ENCODE data around the gene ZNF319. TPM values are rescaled to one million over a fixed set of nuclear protein-coding genes. Genes with fewer than 3 reads are reported as not detected.

Gene ZNF319
- total and polyA plus RNA-seq, 2 of the 13 experiments (the other 11 are each of a cell fraction or from before 2014, with no cell fraction given), result 2.4 to 3.6 TPM

- TF ChIP-seq, protein P1, sequence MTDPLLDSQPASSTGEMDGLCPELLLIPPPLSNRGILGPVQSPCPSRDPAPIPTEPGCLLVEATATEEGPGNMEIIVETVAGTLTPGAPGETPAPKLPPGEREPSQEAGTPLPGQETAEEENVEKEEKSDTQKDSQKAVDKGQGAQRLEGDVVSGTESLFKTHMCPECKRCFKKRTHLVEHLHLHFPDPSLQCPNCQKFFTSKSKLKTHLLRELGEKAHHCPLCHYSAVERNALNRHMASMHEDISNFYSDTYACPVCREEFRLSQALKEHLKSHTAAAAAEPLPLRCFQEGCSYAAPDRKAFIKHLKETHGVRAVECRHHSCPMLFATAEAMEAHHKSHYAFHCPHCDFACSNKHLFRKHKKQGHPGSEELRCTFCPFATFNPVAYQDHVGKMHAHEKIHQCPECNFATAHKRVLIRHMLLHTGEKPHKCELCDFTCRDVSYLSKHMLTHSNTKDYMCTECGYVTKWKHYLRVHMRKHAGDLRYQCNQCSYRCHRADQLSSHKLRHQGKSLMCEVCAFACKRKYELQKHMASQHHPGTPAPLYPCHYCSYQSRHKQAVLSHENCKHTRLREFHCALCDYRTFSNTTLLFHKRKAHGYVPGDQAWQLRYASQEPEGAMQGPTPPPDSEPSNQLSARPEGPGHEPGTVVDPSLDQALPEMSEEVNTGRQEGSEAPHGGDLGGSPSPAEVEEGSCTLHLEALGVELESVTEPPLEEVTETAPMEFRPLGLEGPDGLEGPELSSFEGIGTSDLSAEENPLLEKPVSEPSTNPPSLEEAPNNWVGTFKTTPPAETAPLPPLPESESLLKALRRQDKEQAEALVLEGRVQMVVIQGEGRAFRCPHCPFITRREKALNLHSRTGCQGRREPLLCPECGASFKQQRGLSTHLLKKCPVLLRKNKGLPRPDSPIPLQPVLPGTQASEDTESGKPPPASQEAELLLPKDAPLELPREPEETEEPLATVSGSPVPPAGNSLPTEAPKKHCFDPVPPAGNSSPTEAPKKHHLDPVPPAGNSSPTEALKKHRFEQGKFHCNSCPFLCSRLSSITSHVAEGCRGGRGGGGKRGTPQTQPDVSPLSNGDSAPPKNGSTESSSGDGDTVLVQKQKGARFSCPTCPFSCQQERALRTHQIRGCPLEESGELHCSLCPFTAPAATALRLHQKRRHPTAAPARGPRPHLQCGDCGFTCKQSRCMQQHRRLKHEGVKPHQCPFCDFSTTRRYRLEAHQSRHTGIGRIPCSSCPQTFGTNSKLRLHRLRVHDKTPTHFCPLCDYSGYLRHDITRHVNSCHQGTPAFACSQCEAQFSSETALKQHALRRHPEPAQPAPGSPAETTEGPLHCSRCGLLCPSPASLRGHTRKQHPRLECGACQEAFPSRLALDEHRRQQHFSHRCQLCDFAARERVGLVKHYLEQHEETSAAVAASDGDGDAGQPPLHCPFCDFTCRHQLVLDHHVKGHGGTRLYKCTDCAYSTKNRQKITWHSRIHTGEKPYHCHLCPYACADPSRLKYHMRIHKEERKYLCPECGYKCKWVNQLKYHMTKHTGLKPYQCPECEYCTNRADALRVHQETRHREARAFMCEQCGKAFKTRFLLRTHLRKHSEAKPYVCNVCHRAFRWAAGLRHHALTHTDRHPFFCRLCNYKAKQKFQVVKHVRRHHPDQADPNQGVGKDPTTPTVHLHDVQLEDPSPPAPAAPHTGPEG (CRISPR knock-in tag; IDR thresholded peaks at IDR 0.05), result no peak
- TF ChIP-seq ATF5 (CRISPR knock-in tag; IDR thresholded peaks at IDR 0.05; ENCODE audit: low read depth) (no peak), ZNF841 (CRISPR knock-in tag; IDR thresholded peaks at IDR 0.05; ENCODE audit: borderline replicate concordance) (no peak), TMF1 (CRISPR knock-in tag; IDR thresholded peaks at IDR 0.05; ENCODE audit: low read depth) (no peak), TIGD3 (CRISPR knock-in tag; IDR thresholded peaks at IDR 0.05; ENCODE audit: borderline replicate concordance) (no peak), ZNF510 (CRISPR knock-in tag; IDR thresholded peaks at IDR 0.05; ENCODE audit: low read depth) (no peak), ZNF720 (CRISPR knock-in tag; IDR thresholded peaks at IDR 0.05) (no peak), MBD4 (IDR thresholded peaks at IDR 0.05; ENCODE audit: borderline replicate concordance, low read length) (no peak), GPBP1L1 (CRISPR knock-in tag; IDR thresholded peaks at IDR 0.05) (no peak), FOXK1 (CRISPR knock-in tag; IDR thresholded peaks at IDR 0.05; ENCODE audit: borderline replicate concordance, low read depth) (no peak), MTA3 (CRISPR knock-in tag; IDR thresholded peaks at IDR 0.05) (no peak), XRCC5 (optimal IDR thresholded peaks at IDR 0.05; ENCODE audit: low read length) (no peak), ZBTB43 (CRISPR knock-in tag; conservative IDR thresholded peaks at IDR 0.05) (no peak)
- TF ChIP-seq, protein P2, sequence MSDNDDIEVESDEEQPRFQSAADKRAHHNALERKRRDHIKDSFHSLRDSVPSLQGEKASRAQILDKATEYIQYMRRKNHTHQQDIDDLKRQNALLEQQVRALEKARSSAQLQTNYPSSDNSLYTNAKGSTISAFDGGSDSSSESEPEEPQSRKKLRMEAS (IDR thresholded peaks at IDR 0.05), result no peak; the same call in 1 of the 2 replicates
- TF ChIP-seq, protein P3, sequence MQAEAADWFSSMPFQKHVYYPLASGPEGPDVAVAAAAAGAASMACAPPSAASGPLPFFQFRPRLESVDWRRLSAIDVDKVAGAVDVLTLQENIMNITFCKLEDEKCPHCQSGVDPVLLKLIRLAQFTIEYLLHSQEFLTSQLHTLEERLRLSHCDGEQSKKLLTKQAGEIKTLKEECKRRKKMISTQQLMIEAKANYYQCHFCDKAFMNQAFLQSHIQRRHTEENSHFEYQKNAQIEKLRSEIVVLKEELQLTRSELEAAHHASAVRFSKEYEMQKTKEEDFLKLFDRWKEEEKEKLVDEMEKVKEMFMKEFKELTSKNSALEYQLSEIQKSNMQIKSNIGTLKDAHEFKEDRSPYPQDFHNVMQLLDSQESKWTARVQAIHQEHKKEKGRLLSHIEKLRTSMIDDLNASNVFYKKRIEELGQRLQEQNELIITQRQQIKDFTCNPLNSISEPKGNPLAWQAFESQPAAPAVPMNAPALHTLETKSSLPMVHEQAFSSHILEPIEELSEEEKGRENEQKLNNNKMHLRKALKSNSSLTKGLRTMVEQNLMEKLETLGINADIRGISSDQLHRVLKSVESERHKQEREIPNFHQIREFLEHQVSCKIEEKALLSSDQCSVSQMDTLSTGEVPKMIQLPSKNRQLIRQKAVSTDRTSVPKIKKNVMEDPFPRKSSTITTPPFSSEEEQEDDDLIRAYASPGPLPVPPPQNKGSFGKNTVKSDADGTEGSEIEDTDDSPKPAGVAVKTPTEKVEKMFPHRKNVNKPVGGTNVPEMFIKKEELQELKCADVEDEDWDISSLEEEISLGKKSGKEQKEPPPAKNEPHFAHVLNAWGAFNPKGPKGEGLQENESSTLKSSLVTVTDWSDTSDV (CRISPR knock-in tag; IDR thresholded peaks at IDR 0.05), result no peak
These were observed 26.9 kb upstream of the ZNF319 start (continued) for GRCh38 chr16:58027161-58027915.
